Ovary (tissue), 9 donors: ENCODE data around the gene HHAT. TPM values are rescaled to one million over a fixed set of nuclear protein-coding genes. Genes with fewer than 3 reads are reported as not detected.

Experiments used
- DNase-seq, 5 donors: peaks; one replicate each; pipeline ENCODE4 v3.0.0-alpha.2; 2019 to 2020
- H3K27ac ChIP-seq, 2 donors: fragments of 200-600 bp; one replicate each; pipeline versions ENCODE4 v1.5.1 to v1.8.0; 2019 to 2022
- H3K27me3 ChIP-seq: fragments of 200-600 bp; one replicate; pipeline ENCODE4 v1.8.0; 2022
- H3K36me3 ChIP-seq: fragments of 200-600 bp; sonication (generic); one replicate; pipeline ENCODE4 v1.5.1; 2019
- H3K4me1 ChIP-seq: one replicate; pipeline ENCODE4 v1.8.1; 2013; ENCODE audit warnings: mild to moderate bottlenecking, moderate library complexity; ENCODE audit not compliant: insufficient read depth
- H3K4me3 ChIP-seq: fragments of 200-600 bp; sonication (generic); one replicate; pipeline ENCODE4 v1.5.1; 2017
- H3K9me3 ChIP-seq, 2 donors: fragments of 200-600 bp in 1 of 2; sonication (generic) in 1 of 2; one replicate each; pipeline versions ENCODE4 v1.5.1 to v1.8.1; 2013 to 2019; ENCODE audit warnings: mild to moderate bottlenecking in 1 of 2, moderate library complexity in 1 of 2
- CTCF ChIP-seq, 3 donors: fragments of 450-650 bp in 2 of 3; fragments of 200-600 bp in 1 of 3; IDR thresholded peaks; one replicate each; pipeline versions ENCODE4 v1.5.1 to v1.8.0; 2016 to 2022; ENCODE audit warnings: antibody characterized with exemption in 3 of 3, mild to moderate bottlenecking in 1 of 3
- EP300 ChIP-seq: sonication (generic); formaldehyde crosslinking; IDR thresholded peaks from one replicate; pipeline ENCODE4 v1.6.1; 2017; ENCODE audit warnings: antibody characterized with exemption
- POLR2A ChIP-seq: fragments of 450-650 bp; IDR thresholded peaks from one replicate; pipeline ENCODE4 v1.6.1; 2017; ENCODE audit warnings: antibody characterized with exemption, mild to moderate bottlenecking, moderate library complexity
- WGBS, 3 donors: extraction: QIAGEN DNeasy Blood & Tissue Kit in 1 of 3; methylation state at CpG; one replicate each; pipeline versions ENCODE4 v1.1.5 to v1.1.7; 2013 to 2017; 5-methylcytosine and 5-hydroxymethylcytosine counted together
- intact Hi-C, 4 donors: fragments of 100-400 bp; cut with DNase I; formaldehyde crosslinking; loops; one replicate each; pipeline versions ENCODE4 v1.11.0 to v1.15.1; 2022 to 2023
- polyA plus RNA-seq, 2 donors: library from polyadenylated mRNA; stranded (reverse); fragments of 200-250 nt in 1 of 2; fragments of 350-450 nt in 1 of 2; fragmentation: Illumina TruSeq in 1 of 2; extraction: RNeasy Lipid Tissue Mini Kit (QIAGEN cat#74804) in 1 of 2; gene quantifications; one replicate each; pipeline ENCODE4 v1.2.3, GENCODE V29; 2013 to 2014
- total RNA-seq, 7 donors: library from RNA; depleted of rRNA in 2 of 7; stranded (reverse); fragments of >200 nt in 2 of 7; fragmentation: NEBNext Ultra II Directional in 3 of 7; extraction: Animal tissue kit (Norgen Biotek cat#: 25700) in 3 of 7; gene quantifications; one replicate each; pipeline versions ENCODE4 v1.1.0 to v1.2.4, GENCODE V29; 2016 to 2023
- donor health status: DM: no; HTN: no; CAD: no; lungs with moderate emphysema.
- donor health status: DM: no; HTN: no; CAD: no.
- donor health status: Bipolar disorder and iron deficiency.
- donor health status: DM: yes; HTN: yes; CAD: no.
- donor health status: DM: no; HTN: no; CAD: no.
- donor health status: DM: yes; HTN: yes; CAD: no.

The HHAT gene
- total and polyA plus RNA-seq, 9 donors, result 2.1 to 10.5 (median 4.1) TPM

- Histone ChIP-seq H3K27ac (no peak overlapping the region), H3K27me3 (no peaks in the 10 kb centered on the region), H3K4me1 (no peaks in the 10 kb centered on the region), H3K4me3 (no peak overlapping the region), H3K9me3 (peaks cover 0 to 5% of the 10 kb centered on the region in 2 donors), H3K36me3 (no peaks in the 10 kb centered on the region)
- intact Hi-C loops, result no loop called here
- WGBS, 3 donors, result 72 to 93% (median 88%) methylated on average over 1 of the region's 1 CpG
- TF ChIP-seq CTCF (IDR thresholded peaks at IDR 0.05) (no peak), EP300 (no peak), POLR2A (no peak)
- no peak for DNase-seq
Measured at GRCh38 chr1:210597555-210598134, 268.9 kb downstream of the HHAT start.

- no peak for DNase-seq
- Histone ChIP-seq H3K4me1 (no peaks in the 10 kb centered on the region), H3K27ac (no peak overlapping the region), H3K36me3 (no peaks in the 10 kb centered on the region), H3K9me3 (peaks cover 0 to 5% of the 10 kb centered on the region in 2 donors), H3K4me3 (no peak overlapping the region), H3K27me3 (no peaks in the 10 kb centered on the region)
- TF ChIP-seq POLR2A, result no peak
- intact Hi-C loops, result no loop called here
- 71 to 95% (median 83%) methylated on average over 3 of the region's 3 CpGs for WGBS, 3 donors
Measured at GRCh38 chr1:210598135-210598652, 269.5 kb downstream of the HHAT start.

GRCh38 chr1:210600421-210601159 is 271.9 kb downstream of the HHAT start:
- no peak for DNase-seq
- Histone ChIP-seq H3K36me3 (no peaks in the 10 kb centered on the region), H3K27me3 (no peaks in the 10 kb centered on the region), H3K27ac (no peak overlapping the region), H3K4me1 (no peaks in the 10 kb centered on the region), H3K9me3 (peaks cover 0 to 5% of the 10 kb centered on the region in 2 donors), H3K4me3 (no peak overlapping the region)
- WGBS, 3 donors, result 78 to 80% (median 78%) methylated on average over 5 of the region's 5 CpGs
- no peak for TF ChIP-seq POLR2A
- no peak for TF ChIP-seq CTCF (IDR thresholded peaks at IDR 0.05)
- TF ChIP-seq EP300, result no peak
- intact Hi-C loops, result no loop called here

- no peak for TF ChIP-seq POLR2A
- no peak for TF ChIP-seq EP300
- no peak for TF ChIP-seq CTCF (IDR thresholded peaks at IDR 0.05)
- Histone ChIP-seq H3K27ac (no peak overlapping the region), H3K4me3 (no peak overlapping the region), H3K36me3 (no peaks in the 10 kb centered on the region), H3K27me3 (no peaks in the 10 kb centered on the region), H3K4me1 (no peaks in the 10 kb centered on the region), H3K9me3 (no peaks in the 10 kb centered on the region)
- no peak for DNase-seq
- intact Hi-C loops, result no loop called here
- WGBS, 3 donors, result 81 to 89% (median 85%) methylated on average over 4 of the region's 4 CpGs
Measured at GRCh38 chr1:210603123-210603522, 274.4 kb downstream of the HHAT start.

GRCh38 chr1:210605099-210605498 is 276.4 kb downstream of the HHAT start:
- WGBS, 3 donors, result 44 to 50% (median 46%) methylated on average over 2 of the region's 2 CpGs

More at GRCh38 chr1:210605099-210605498, 276.4 kb downstream of the HHAT start:
- Histone ChIP-seq H3K27me3 (no peaks in the 10 kb centered on the region), H3K9me3 (no peaks in the 10 kb centered on the region), H3K27ac (no peak overlapping the region), H3K4me3 (no peak overlapping the region), H3K4me1 (no peaks in the 10 kb centered on the region), H3K36me3 (no peaks in the 10 kb centered on the region)
- DNase-seq, result no peak
- intact Hi-C loops, result no loop called here
- TF ChIP-seq POLR2A (no peak), CTCF (IDR thresholded peaks at IDR 0.05) (no peak), EP300 (no peak)
